Measurements from ENCODE around the gene ROBO1.

GRCh38 chr3:79052054-79052681 lies 715.6 kb downstream of the ROBO1 start:
- TF ChIP-seq EZH2 (IDR thresholded peaks at IDR 0.05; ENCODE audit: insufficient read depth, low read length) = no peak
- TF ChIP-seq, protein P1, sequence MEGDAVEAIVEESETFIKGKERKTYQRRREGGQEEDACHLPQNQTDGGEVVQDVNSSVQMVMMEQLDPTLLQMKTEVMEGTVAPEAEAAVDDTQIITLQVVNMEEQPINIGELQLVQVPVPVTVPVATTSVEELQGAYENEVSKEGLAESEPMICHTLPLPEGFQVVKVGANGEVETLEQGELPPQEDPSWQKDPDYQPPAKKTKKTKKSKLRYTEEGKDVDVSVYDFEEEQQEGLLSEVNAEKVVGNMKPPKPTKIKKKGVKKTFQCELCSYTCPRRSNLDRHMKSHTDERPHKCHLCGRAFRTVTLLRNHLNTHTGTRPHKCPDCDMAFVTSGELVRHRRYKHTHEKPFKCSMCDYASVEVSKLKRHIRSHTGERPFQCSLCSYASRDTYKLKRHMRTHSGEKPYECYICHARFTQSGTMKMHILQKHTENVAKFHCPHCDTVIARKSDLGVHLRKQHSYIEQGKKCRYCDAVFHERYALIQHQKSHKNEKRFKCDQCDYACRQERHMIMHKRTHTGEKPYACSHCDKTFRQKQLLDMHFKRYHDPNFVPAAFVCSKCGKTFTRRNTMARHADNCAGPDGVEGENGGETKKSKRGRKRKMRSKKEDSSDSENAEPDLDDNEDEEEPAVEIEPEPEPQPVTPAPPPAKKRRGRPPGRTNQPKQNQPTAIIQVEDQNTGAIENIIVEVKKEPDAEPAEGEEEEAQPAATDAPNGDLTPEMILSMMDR (IDR thresholded peaks at IDR 0.05; ENCODE audit: insufficient read depth, low read depth, low read length) = no peak
